Right ventricle myocardium superior (tissue), 1 donor: ENCODE data around the gene EIF2B4. TPM values are rescaled to one million over a fixed set of nuclear protein-coding genes. Genes with fewer than 3 reads are reported as not detected.
A peak's percentile ranks its signal among the peaks of the same experiment; 100 is the strongest.

ENCODE experiments used
- ATAC-seq: fragments of 200-7000 bp; cut with Tn5 transposase; one replicate; pipeline ENCODE4 v1.9.1; 2020; ENCODE audit warnings: mild to moderate bottlenecking; ENCODE audit not compliant: poor library complexity
- DNase-seq: peaks from one replicate; pipeline ENCODE4 v3.0.0-alpha.2; 2020
- intact Hi-C: fragments of 100-400 bp; cut with DNase I; formaldehyde crosslinking; loops from one replicate; pipeline ENCODE4 v1.11.2; 2022
- total RNA-seq: library from RNA; stranded (reverse); fragmentation: NEBNext Ultra II Directional; extraction: Animal tissue kit (Norgen Biotek cat#: 25700); gene quantifications from one replicate; pipeline ENCODE4 v1.2.1, GENCODE V29; 2021
- donor health status: DM: no; HTN: yes; CAD: no; lungs with severe emphysema.

EIF2B4 gene
- total RNA-seq, 1 donor from 2014 or later = 37.4 TPM

DNA sequence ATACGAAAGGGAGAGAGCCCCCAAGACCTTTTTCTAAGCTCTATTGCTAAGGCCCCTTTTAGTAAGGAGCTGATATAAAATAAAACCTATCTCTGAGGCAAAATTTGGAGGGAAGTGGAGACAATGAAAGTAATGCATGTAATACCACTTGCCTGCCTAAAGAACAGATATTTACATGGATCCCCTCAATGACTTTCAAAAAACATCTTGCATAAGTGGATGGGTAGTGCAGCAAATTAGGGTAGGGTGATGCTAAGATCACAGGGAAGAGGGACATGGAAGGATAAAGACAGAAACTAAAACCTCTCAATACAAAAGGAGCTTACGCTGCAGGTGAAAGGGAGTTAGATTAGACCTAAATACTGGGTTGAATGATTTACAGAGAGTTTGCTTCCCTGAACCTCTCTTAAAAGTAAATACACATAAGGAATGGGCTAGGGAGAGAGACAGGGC lies 9.3 kb upstream of the EIF2B4 start:
- ATAC-seq (no peak), DNase-seq (no peak)
- intact Hi-C loops = no loop called here

DNA sequence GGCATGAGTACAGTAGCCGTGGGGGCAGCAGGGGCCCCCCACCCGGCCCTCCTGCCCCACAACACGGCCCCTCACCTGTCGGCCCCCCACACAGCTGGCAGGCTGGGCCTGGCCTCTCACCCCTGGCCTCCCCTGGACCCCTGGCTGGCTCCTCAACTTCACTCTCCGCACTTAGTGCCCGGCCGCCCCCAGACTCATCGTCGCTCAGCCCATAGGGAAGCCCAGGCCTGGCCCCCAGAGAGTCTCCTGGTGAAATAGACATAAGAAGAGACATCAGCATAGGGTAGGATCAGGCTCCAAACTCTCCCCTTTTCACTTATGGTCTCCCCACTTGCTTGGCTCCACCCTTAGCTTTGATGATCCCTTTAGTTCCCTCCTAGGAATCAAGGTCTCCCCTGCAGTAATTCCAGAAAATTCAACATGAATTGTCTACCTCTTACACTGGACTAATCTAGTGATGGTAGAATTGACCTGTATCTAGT lies 8.7 kb upstream of the EIF2B4 start:
- ATAC-seq = no peak
- intact Hi-C loops = no loop called here

DNA sequence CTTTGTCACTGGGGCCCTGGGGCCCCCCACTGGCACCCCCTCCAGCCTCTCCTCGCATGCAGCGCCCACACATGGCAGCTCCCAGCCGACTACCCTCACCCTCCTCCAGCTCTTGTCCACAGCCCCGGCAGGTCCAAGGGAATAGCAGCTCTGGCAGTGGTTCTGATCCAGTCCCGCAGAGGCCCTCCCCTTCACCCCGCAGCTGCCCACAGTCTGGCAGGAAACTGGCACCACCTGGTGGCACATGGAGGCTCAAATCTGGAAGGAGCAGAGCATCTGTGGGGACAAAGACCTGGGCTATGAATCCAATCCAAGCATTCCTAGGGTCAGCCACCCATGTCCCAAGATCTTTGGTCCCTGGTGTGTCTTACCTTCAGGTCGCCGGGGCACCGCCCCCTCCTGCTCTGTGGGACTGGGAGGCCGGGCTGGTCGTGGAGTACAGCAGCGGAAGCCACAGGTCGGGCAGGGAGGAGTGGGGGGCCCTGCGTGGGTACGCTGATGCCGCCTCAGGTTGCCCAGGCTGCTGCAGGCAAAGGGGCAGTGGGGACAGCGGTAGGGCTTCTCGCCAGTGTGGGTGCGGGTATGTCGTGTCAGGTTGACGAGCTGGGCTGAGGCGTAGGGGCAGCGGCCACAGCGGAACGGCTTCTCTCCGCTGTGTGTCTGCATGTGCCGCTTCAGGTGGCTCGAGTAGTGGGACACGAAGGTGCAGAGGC lies 8.1 kb upstream of the EIF2B4 start:
- ATAC-seq = no peak
- intact Hi-C loops = no loop called here
- DNase-seq = peak; percentile 49

More for the DNA sequence above, 8.7 kb upstream of the EIF2B4 start:
- DNase-seq = no peak

DNA sequence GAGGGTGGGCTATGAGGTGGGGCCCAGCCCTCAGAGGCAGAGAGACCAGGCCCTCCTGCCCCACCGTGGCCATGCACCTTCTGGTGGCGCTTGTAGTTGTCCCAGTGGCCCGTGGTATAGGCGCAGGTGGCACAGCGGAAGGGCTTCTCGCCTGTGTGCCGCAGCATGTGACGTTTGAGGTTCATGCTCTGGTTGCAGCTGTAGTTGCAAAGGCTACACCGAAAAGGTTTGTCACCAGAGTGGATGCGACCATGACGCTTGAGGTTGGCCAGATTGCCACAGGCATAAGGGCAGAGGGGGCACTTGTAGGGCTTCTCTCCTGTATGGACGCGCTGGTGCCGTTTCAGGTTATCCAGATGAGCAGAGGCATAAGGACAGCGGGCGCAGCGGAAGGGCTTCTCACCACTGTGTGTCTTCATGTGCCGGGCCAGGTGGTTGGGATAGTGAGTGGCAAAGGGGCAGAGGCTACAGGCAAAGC lies 7.5 kb upstream of the EIF2B4 start:
- intact Hi-C loops = no loop called here
- DNase-seq (no peak), ATAC-seq (no peak)

DNA sequence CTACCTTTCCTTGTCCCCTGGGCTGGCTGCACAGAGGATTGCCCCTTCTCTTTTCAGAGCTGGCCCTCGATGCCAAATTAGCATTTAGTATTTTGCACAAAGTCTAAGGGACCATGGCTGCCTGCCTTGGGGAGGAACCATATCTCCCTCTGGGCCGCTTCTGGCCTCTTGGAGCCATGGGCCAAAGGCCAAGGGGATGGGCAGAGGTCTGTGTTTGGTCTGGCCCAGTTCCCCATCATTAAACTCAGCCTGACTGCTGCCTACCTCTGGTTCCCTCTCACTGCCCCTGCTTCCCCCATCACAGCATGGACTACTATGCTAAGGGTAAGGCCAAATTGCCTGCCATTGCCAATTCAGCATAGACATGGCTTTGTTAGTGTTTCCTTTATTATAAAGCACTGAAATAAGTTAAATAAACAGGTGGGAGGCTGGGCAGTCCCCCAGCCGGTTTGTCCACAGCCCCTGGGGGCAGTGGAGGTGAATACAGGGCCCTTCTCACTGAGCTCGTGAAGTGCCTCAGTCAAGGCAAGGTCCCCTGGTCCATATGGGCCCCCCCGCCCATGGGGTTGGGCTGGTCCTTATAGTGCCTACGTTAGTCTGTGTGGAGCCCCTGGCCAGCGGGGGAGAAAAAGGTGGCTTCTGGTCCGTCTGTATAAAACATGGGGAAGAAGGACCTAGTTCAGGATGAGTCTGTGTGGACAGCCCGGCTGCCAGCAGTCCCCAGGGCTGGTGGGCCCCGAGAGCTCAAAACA lies 6.9 kb upstream of the EIF2B4 start:
- DNase-seq (no peak), ATAC-seq (no peak)
- intact Hi-C loops = no loop called here

DNA sequence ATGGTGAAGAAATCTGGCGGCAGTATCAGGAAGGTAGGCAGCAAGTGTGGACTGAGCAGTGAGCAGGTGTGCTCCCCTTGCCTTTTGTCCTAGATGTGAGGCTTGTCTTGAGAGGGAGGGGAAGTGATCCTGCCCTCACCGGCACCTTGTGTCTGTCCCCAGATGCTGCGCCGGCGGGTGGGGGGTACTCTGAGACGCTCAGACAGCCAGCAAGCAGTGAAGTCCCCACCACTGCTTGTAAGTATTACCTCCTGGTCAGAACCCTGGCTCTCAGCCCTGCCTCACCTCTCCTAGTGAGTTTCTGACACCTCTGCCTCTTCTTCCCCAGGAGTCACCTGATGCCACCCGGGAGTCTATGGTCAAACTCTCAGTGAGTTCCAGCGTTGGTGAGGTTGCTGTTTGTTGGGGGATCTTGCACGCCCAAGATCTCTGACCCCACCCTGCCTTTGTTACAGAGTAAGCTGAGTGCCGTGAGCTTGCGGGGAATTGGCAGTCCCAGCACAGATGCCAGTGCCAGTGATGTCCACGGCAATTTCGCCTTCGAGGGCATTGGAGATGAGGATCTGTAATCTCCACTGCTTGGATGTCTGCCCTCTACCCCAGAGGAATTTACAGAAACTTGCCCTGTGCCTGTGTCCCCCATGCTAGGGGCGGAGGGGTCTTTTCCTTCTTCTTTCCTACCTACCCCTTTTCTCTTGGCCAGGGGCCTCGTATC lies 6.2 kb upstream of the EIF2B4 start:
- DNase-seq (no peak), ATAC-seq (no peak)
- intact Hi-C loops = no loop called here

DNA sequence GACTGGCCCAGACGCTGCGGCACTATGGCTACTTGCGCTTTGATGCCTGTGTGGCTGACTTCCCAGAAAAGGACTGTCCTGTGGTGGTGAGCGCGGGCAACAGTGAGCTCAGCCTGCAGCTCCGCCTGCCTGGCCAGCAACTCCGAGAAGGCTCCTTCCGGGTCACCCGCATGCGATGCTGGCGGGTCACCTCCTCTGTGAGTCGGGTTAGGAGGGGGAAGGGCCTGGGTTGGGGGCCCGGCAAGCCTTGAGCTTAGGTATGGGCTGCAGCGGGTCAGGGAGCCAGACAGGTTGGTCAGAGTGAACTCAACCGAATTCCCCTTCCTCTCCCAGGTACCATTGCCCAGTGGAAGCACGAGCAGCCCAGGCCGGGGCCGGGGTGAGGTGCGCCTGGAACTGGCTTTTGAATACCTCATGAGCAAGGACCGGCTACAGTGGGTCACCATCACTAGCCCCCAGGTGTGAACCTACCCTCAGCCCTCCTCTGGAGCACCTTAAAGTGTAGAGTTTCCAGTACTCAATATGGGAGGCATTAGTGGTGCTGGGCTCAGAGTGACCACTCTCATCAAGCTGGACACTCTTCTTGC lies 5.5 kb upstream of the EIF2B4 start:
- DNase-seq = no peak
- ATAC-seq = no peak
- intact Hi-C loops = no loop called here

DNA sequence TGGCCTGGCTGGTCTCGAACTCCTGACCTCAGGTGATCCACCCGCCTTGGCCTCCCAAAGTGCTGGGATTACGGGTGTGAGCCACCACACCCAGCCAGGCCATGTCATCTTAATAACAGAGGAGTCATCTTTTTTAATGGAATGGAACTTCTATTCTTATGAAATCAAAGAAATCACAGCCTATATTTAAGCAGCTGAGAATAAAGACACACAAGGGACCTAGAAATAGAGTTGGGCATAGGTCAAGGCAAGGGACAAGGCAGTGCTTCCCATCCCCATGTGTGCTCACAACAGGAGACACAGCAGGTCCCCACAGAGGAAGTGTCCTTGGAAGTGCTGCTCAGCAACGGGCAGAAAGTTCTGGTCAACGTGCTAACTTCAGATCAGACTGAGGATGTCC lies 3.4 kb upstream of the EIF2B4 start:
- intact Hi-C loops = no loop called here

DNA sequence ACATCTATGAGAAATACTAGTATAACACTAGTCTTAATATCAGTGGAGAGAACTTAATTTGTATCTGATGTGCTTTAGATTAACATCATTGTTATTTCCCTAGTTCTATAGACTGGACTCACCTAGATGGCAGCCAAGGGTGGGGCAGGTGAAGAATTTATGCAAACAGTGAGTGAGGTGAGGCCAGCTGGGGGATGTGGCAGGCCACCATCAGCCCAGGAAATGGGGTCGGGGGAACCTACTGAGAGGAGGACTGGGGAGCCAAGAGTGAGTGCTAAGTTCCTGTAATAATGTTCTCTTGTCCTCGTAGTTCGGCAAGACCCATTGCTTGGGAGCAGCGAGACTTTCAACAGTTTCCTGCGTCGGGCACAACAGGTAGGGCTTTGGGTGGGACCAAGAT lies 2.8 kb upstream of the EIF2B4 start:
- intact Hi-C loops = no loop called here
- no peak for ATAC-seq
- DNase-seq = no peak

More for the DNA sequence above, 3.4 kb upstream of the EIF2B4 start:
- ATAC-seq (no peak), DNase-seq (no peak)

DNA sequence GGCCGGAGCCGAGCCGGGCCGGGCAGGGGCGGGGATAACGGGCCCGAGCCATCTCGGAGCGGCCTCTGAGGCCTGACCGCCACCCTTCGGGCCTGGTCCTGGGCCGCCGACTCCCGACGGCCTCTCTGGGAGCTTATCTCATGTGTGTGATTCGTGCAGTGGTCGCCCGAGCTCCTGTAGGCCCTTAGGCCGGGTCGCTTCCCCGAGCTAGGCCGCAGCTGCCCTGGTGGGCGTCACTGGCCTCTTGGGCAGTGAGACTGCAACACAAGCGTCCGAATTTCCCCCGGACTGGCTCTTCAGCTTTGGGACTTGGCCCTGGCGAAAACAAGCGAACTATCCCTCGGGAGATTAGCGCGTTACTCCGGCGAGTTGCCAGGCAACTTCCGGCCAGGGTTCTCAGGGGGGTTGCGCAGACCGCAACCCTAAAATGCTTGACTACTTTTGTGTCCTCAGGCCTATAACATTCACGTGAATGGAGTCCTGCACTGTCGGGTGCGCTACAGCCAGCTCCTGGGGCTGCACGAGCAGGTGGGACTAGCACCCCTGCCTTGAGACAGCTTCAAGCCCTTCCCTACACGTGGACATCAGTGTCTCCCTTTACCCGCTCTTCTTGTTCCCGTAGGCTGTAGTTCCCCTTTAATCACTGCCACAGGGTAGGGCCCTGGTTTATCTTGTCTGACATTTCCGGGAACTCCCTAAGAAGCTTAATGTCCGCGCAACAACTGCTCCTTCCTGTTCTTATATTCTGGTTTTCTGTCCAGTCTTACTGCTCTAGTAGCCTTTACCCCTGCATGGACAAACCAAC lies 880 bp upstream of the EIF2B4 start:
- intact Hi-C loops = no loop called here
- DNase-seq (peak; percentile 61), ATAC-seq (peak; percentile 47)

DNA sequence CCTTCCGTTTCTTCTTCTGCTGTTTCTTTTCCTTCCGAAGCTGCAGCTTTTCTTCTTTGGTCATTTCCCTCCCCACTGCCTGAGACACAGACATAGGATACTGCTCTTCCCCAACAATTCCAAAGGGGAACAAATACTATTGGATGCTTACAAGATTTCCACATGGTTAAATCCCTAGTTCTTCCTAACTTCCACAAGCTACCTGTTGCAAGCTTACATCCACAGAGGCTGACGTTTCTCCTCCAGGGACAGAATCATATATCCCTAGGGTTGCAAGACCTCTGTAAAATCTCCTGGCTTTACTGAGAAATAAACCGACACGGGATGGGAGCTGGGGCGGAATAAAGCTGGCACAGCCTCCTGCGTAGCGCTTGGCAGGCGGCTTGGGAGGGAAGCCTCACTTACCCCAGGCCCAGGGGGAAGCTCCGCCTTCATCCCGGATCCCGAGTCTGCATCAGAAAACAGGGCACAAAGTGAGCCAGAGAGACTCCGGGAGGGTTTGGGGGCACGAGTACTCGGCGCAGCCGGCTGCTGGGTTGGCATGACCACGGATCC lies 590 bp downstream of the EIF2B4 start:
- no peak for DNase-seq
- ATAC-seq = peak; percentile 48
- intact Hi-C loops = no loop called here

DNA sequence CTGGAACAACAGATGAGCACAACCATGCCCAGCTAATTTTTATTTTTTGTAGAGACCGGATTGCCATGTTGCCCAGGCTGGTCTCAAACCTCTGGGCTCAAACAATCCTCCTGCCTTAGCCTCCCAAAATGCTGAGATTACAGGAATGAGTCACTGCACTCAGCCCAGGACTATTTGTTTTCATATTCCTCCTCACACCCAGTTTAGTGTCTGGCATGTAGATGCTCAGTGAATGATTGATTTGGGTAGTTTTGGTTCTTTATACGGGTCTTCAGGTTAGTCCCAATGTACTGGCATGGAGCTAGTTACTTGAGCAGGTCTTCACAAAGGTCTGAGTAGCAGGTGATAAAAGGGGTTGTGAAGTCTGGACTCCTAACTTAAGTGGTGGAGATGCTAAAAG lies 6.2 kb downstream of the EIF2B4 start:
- DNase-seq (no peak), ATAC-seq (no peak)
- intact Hi-C loops = no loop called here

DNA sequence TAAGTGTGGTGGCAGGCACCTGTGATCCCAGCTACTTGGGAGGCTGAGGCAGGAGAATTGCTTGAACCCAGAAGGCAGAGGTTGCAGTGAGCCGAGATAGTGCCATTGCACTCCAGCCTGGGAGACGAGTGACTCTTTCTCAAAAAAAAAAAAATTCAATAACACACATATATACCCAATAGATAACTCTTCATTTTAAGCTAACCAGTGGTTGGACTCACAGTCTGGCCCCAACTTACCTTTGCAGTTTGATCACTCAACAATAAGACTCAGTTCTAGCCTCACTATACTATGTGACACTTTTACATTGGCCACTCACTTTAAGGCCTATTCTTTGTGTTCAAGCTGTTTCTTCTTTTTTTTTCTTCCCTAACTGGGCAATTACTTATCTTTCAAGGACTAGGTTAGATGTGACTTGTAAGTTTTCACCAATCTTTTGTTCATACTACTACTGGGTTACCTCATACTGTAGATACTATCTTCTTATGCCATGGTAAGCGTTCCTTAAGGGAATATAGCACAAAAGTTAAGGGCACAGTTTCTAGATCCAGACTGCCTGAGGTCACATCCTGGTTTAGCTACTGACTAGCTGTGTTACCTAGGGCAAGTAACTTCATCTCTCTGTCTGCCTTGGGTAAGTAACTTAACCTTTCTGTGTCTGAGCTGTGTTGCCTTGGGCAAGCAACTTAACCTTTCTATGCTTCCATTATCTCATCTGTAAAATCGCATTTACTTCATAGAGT lies 7.3 kb downstream of the EIF2B4 start:
- ATAC-seq = no peak
- no peak for DNase-seq
- intact Hi-C loops = no loop called here

DNA sequence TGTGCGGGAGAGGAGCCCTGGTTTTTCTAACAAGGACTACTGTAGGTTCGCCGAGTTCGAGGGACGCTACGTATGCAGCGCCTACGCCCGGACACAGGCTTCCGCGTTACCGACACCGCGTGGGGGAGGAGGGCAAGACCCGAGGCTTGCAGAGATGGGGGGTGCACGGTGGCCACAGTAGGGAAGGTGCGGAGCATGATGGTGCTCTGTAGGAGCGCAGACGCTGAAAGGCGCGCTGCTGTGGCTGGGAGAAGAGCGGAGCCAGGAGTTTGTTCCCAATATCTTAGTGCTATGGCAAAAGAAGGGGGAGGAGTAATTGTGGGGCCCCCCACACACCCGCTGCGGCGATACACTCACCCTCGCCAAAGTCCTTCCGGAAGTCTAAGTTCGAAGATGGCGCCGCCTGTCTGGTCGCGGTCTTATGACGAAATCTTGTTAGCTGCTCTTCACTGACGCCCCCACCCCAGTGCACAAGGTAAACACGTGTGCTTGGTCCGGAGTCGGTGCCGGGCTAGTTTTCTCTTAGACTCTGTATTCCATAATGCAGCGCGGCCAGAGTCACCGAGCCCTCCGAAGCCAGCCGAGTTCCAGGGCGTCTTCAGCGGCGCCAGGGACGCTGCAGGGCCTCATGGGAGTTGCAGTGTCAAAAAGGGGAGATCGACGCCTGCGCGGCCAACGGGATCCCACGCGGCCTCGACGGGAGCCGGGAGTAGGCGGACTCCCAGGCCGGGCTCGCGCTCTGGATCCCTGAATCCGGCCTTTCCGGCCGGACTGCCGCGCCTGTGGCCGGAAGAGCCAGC lies 13.6 kb downstream of the EIF2B4 start, which contains the start of gene GTF3C2:
Gene GTF3C2, minus strand, starts transcription at position 383 of the 800 bp plus-strand sequence. CDS start 13,210 bp downstream, outside the sequence.
- intact Hi-C loops = no loop called here
- peak; percentile 99 for ATAC-seq
- peak; percentile 96 for DNase-seq

DNA sequence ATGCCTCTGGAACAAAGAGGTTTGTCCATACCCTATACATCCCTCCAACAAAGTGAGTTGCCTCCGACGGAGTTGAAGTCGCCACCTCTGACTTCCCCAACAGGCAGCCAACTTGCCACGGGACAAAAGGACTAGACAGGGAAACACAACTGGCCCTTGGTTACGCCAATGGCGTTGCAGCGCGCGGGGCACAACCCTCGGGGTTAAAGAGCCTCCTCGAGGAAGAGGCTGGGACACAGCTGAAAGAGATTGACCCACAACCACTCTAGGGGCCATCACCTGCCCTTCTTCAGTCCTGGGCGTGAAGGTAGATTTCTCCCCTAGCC lies 14.1 kb downstream of the EIF2B4 start:
- DNase-seq (peak; percentile 63), ATAC-seq (peak; percentile 10)
- intact Hi-C loops = no loop called here

DNA sequence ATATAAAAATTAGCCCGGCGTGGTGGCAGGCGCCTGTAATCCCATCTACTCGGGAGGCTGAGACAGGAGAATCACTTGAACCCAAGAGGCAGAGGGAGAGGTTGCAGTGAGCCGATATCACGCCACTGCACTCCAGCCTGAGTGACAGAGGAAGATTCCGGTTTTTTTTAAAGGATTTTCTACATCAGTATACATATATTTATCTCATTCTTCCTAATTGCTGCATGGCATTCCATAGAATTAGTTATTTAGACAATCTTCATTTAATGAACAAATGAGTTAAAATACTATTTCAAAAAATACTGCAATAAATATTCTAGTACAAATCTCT lies 15.6 kb downstream of the EIF2B4 start:
- ATAC-seq = no peak
- no peak for DNase-seq
- intact Hi-C loops = no loop called here
